ENCODE measurements around the gene FABP1.

DNA sequence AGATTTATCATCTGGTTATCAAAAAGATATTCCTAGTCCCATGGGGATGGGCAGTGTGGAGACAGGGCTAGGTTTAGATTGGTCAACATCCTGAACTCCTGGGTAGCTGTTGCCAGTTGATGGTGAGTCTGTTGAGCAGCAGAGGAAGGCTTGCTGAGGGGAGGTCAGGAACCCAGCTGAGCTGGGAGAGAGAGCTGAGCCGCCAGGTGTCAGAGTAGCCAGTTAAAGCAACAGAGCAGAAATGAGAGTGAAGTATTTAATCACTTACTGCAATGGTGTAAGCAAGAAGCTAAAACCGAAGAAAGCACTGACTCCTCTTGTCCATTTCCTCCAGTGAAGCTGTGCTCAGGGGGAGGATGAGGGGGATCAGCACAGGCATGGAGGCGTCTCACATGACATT lies 30.7 kb downstream of the FABP1 start:
- TF ChIP-seq POLR2A (IDR thresholded peaks at IDR 0.05) (no peak), EP300 (IDR thresholded peaks at IDR 0.05) (no peak)
- TF ChIP-seq, protein P1, sequence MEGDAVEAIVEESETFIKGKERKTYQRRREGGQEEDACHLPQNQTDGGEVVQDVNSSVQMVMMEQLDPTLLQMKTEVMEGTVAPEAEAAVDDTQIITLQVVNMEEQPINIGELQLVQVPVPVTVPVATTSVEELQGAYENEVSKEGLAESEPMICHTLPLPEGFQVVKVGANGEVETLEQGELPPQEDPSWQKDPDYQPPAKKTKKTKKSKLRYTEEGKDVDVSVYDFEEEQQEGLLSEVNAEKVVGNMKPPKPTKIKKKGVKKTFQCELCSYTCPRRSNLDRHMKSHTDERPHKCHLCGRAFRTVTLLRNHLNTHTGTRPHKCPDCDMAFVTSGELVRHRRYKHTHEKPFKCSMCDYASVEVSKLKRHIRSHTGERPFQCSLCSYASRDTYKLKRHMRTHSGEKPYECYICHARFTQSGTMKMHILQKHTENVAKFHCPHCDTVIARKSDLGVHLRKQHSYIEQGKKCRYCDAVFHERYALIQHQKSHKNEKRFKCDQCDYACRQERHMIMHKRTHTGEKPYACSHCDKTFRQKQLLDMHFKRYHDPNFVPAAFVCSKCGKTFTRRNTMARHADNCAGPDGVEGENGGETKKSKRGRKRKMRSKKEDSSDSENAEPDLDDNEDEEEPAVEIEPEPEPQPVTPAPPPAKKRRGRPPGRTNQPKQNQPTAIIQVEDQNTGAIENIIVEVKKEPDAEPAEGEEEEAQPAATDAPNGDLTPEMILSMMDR (IDR thresholded peaks at IDR 0.05), result no peak
